ENCODE results near the gene SPATA6. TPM values are rescaled to one million over a fixed set of nuclear protein-coding genes. Genes with fewer than 3 reads are reported as not detected.
"Not testable (repeated sequence)": the region's sequence is repeated elsewhere in the genome, so short reads cannot be mapped to it uniquely, and the experiment has no call there.

SPATA6 gene
- total RNA-seq, 2 donors from 2014 or later = 4.5 to 6.2 TPM

- peaks cover 0 to 27% of the 10 kb centered on the region in 2 donors for H3K9me3 ChIP-seq
- H3K36me3 ChIP-seq = peaks cover 16% of the 10 kb centered on the region
- H3K4me1 ChIP-seq = no peaks in the 10 kb centered on the region
- no peak overlapping the region for H3K4me3 ChIP-seq
- no peaks in the 10 kb centered on the region for H3K27me3 ChIP-seq
- H3K27ac ChIP-seq = no peak overlapping the region
- DNase-seq (ENCODE audit: low spot score) = no peak
- TF ChIP-seq, protein P1, sequence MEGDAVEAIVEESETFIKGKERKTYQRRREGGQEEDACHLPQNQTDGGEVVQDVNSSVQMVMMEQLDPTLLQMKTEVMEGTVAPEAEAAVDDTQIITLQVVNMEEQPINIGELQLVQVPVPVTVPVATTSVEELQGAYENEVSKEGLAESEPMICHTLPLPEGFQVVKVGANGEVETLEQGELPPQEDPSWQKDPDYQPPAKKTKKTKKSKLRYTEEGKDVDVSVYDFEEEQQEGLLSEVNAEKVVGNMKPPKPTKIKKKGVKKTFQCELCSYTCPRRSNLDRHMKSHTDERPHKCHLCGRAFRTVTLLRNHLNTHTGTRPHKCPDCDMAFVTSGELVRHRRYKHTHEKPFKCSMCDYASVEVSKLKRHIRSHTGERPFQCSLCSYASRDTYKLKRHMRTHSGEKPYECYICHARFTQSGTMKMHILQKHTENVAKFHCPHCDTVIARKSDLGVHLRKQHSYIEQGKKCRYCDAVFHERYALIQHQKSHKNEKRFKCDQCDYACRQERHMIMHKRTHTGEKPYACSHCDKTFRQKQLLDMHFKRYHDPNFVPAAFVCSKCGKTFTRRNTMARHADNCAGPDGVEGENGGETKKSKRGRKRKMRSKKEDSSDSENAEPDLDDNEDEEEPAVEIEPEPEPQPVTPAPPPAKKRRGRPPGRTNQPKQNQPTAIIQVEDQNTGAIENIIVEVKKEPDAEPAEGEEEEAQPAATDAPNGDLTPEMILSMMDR (IDR thresholded peaks at IDR 0.05) = no peak
Measured at GRCh38 chr1:48333316-48333715, 138.7 kb downstream of the SPATA6 start.

DNA sequence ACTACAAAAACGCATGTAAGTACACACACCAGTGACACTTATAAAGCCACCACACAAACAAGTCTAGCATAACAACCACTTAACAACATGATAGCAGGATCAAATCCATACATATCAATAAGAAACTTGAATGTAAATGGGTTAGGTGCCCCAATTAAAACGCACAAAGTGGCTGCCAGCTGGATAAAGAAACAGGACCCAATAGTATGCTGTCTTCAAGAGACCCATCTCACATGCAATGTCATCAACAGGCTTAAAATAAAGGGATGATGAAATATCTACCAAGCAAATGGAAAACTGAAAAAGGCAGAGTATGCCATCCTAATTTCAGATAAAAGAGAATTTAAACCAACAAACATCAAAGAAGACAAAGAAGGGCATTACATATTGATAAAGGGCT, 139.9 kb downstream of the SPATA6 start:
- TF ChIP-seq, protein P1 (IDR thresholded peaks at IDR 0.05) = no peak
- no peak overlapping the region for H3K4me3 ChIP-seq
- no peak overlapping the region for H3K27ac ChIP-seq
- DNase-seq (ENCODE audit: low spot score) = no peak
- H3K27me3 ChIP-seq = no peaks in the 10 kb centered on the region
- H3K9me3 ChIP-seq = peaks cover 0 to 27% of the 10 kb centered on the region in 2 donors
- peaks cover 16% of the 10 kb centered on the region for H3K36me3 ChIP-seq
- no peaks in the 10 kb centered on the region for H3K4me1 ChIP-seq

DNA sequence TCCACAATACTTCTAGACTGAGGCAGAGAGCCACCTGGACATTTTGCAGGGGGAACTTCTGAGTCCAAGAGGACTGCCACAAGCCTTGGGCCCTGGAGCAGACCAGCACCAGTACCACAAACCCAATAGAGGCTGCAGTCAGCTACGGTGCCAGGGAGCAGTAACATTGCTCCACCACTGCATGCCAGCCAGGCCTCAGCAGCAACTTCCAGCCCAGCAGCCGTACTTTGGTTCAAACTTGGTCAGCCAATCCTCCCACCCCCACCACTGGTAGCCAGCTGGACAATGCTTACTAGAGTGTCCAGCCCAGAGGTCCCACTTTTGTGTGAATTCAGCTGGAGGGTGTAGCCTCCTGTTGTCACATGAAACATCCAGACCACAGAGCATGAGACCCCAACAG, 142.1 kb downstream of the SPATA6 start:
- Histone ChIP-seq H3K36me3 (peaks cover 27% of the 10 kb centered on the region), H3K4me1 (no peaks in the 10 kb centered on the region), H3K4me3 (no peak overlapping the region), H3K27me3 (no peaks in the 10 kb centered on the region), H3K27ac (no peak overlapping the region), H3K9me3 (peaks cover 0 to 46% of the 10 kb centered on the region in 2 donors)
- TF ChIP-seq, protein P1 (IDR thresholded peaks at IDR 0.05) = no peak
- no peak for DNase-seq (ENCODE audit: low spot score)

GRCh38 chr1:48329486-48329885, 142.5 kb downstream of the SPATA6 start:
- Histone ChIP-seq H3K4me1 (no peaks in the 10 kb centered on the region), H3K27ac (no peak overlapping the region), H3K9me3 (peaks cover 0 to 46% of the 10 kb centered on the region in 2 donors), H3K27me3 (no peaks in the 10 kb centered on the region), H3K4me3 (no peak overlapping the region), H3K36me3 (peaks cover 28% of the 10 kb centered on the region)
- DNase-seq (ENCODE audit: low spot score) = no peak
- TF ChIP-seq, protein P1 (IDR thresholded peaks at IDR 0.05) = no peak

DNA sequence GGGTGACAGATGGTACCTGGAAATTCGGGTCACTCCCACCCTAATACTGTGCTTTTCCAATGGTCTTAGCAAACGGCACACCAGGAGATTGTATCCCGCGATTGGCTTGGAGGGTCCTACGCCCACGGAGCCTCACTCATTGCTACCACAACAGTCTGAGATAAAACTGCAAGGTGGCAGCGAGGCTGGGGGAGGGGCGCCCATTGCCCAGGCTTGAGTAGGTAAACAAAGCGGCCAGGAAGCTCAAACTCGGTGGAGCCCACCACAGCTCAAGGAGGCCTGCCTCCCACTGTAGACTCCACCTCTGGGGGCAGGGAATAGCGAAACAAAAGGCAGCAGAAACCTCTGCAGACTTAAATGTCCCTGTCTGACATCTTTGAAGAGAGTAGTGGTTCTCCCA, 160.2 kb downstream of the SPATA6 start:
- H3K9me3 ChIP-seq; H3K4me3 ChIP-seq; H3K27ac ChIP-seq; DNase-seq (ENCODE audit: low spot score); H3K27me3 ChIP-seq; H3K4me1 ChIP-seq; H3K36me3 ChIP-seq: not testable (repeated sequence)

GRCh38 chr1:48309564-48310082, 162.4 kb downstream of the SPATA6 start:
- DNase-seq (ENCODE audit: low spot score) = no peak
- H3K36me3 ChIP-seq = no peaks in the 10 kb centered on the region
- H3K27ac ChIP-seq = no peak overlapping the region
- TF ChIP-seq, protein P1 (IDR thresholded peaks at IDR 0.05) = no peak
- H3K9me3 ChIP-seq = peaks cover 0 to 8% of the 10 kb centered on the region in 2 donors
- H3K4me3 ChIP-seq = no peak overlapping the region
- no peaks in the 10 kb centered on the region for H3K4me1 ChIP-seq
- H3K27me3 ChIP-seq = no peaks in the 10 kb centered on the region
